Psoas muscle (tissue), 8 donors: Measurements from ENCODE around the gene ZNF532. TPM values are rescaled to one million over a fixed set of nuclear protein-coding genes. Genes with fewer than 3 reads are reported as not detected.

ENCODE experiments used
- ATAC-seq, 4 donors: fragments of 200-7000 bp; cut with Tn5 transposase; one replicate each; pipeline ENCODE4 v1.9.1; 2020; ENCODE audit warnings: moderate library complexity in 3 of 4, mild to moderate bottlenecking in 2 of 4
- DNase-seq, 2 donors: peaks; one replicate each; pipeline ENCODE4 v3.0.0-alpha.2; 2020
- H3K27ac ChIP-seq: fragments of 200-600 bp; one replicate; pipeline ENCODE4 v1.8.0; 2022
- H3K27me3 ChIP-seq, 3 donors: fragments of 200-600 bp in 1 of 3; one replicate each; pipeline versions ENCODE4 v1.6.1 to v1.8.0; 2013 to 2022; ENCODE audit warnings: low read length in 2 of 3, mild to moderate bottlenecking in 2 of 3, moderate library complexity in 1 of 3; ENCODE audit not compliant: insufficient read depth in 3 of 3
- H3K36me3 ChIP-seq, 2 donors: fragments of 200-600 bp in 1 of 2; one replicate each; pipeline versions ENCODE4 v1.6.1 to v1.8.0; 2013 to 2022; ENCODE audit warnings: low read depth in 1 of 2, mild to moderate bottlenecking in 1 of 2, moderate library complexity in 1 of 2; ENCODE audit not compliant: insufficient read depth in 1 of 2
- H3K4me1 ChIP-seq: fragments of 200-600 bp; one replicate; pipeline ENCODE4 v1.8.0; 2022
- H3K4me3 ChIP-seq: fragments of 200-600 bp; one replicate; pipeline ENCODE4 v1.8.0; 2022; ENCODE audit warnings: mild to moderate bottlenecking
- H3K9me3 ChIP-seq: fragments of 200-600 bp; one replicate; pipeline ENCODE4 v1.8.0; 2022
- CTCF ChIP-seq: fragments of 200-600 bp; IDR thresholded peaks from one replicate; pipeline ENCODE4 v1.8.0; 2022; ENCODE audit warnings: antibody characterized with exemption
- WGBS, 3 donors: extraction: QIAGEN DNeasy Blood & Tissue Kit; methylation state at CpG; one replicate each; pipeline versions ENCODE4 v1.1.6 to v1.1.7; 2013; 5-methylcytosine and 5-hydroxymethylcytosine counted together
- intact Hi-C, 2 donors: fragments of 100-400 bp; cut with DNase I; formaldehyde crosslinking; loops; one replicate each; pipeline versions ENCODE4 v1.11.0 to v1.14.2; 2022
- polyA plus RNA-seq, 3 donors: library from polyadenylated mRNA; stranded (reverse); fragments of 200-250 nt; gene quantifications; one replicate each; pipeline ENCODE4 v1.2.3, GENCODE V29; 2013
- total RNA-seq, 4 donors: library from RNA; stranded (reverse); fragmentation: NEBNext Ultra II Directional in 2 of 4; extraction: Animal tissue kit (Norgen Biotek cat#: 25700) in 2 of 4; gene quantifications; one replicate each; pipeline versions ENCODE4 v1.2.1 to v1.2.4, GENCODE V29; 2021 to 2023
- donor health status: healthy with polysubstance abuse.
- donor health status: DM: no; HTN: no; CAD: no; lungs with moderate emphysema.
- donor health status: Bipolar disorder and iron deficiency.
- donor health status: healthy.
- donor health status: DM: yes; HTN: yes; CAD: no.
- donor health status: DM: no; HTN: no; CAD: no.
- donor health status: DM: no; HTN: no; CAD: no.
- donor health status: DM: yes; HTN: yes; CAD: no.

ZNF532 gene
- total and polyA plus RNA-seq, 7 donors: 13.6 to 105 (median 68.8) TPM

GRCh38 chr18:58966704-58967103 is 102.0 kb downstream of the ZNF532 start:
- Histone ChIP-seq H3K36me3 (peaks cover 0 to 21% of the 10 kb centered on the region in 2 donors), H3K27ac (no peak overlapping the region), H3K27me3 (no peaks in the 10 kb centered on the region), H3K4me3 (no peak overlapping the region), H3K9me3 (no peaks in the 10 kb centered on the region), H3K4me1 (peaks cover 47% of the 10 kb centered on the region)
- DNase-seq (no peak), ATAC-seq (no peak)
- WGBS, 3 donors: 88 to 91% (median 90%) methylated on average over 3 of the region's 3 CpGs
- intact Hi-C loops: no loop called here
- no peak for TF ChIP-seq CTCF

- peaks cover 0 to 21% of the 10 kb centered on the region in 2 donors for H3K36me3 ChIP-seq
- intact Hi-C loops: no loop called here
- H3K4me1 ChIP-seq: peaks cover 47% of the 10 kb centered on the region
Measured at GRCh38 chr18:58967751-58968254, 103.1 kb downstream of the ZNF532 start.

GRCh38 chr18:58970943-58971790 is 106.5 kb downstream of the ZNF532 start:
- Histone ChIP-seq H3K4me3 (no peak overlapping the region), H3K9me3 (no peaks in the 10 kb centered on the region), H3K36me3 (peaks cover 0 to 20% of the 10 kb centered on the region in 2 donors), H3K27ac (peak overlapping the region; percentile 62), H3K4me1 (peaks cover 35% of the 10 kb centered on the region), H3K27me3 (no peaks in the 10 kb centered on the region)
- intact Hi-C loops: no loop called here
- ATAC-seq: peak in 3 of 4 donors; percentile 9 to 32 (median 22)
- DNase-seq: no peak
- WGBS, 3 donors: 50 to 71% (median 55%) methylated on average over 14 of the region's 14 CpGs
- no peak for TF ChIP-seq CTCF

More at GRCh38 chr18:58967751-58968254, 103.1 kb downstream of the ZNF532 start:
- no peak for TF ChIP-seq CTCF
- ATAC-seq: peak in 3 of 4 donors; percentile 22 to 87 (median 53)
- Histone ChIP-seq H3K27ac (peak overlapping the region; percentile 7), H3K9me3 (no peaks in the 10 kb centered on the region), H3K4me3 (no peak overlapping the region), H3K27me3 (no peaks in the 10 kb centered on the region)
- DNase-seq: no peak
- 64 to 88% (median 75%) methylated on average over 5 of the region's 5 CpGs for WGBS, 3 donors

GRCh38 chr18:58975296-58975695 is 110.6 kb downstream of the ZNF532 start:
- DNase-seq (no peak), ATAC-seq (no peak)
- intact Hi-C loops: no loop called here
- Histone ChIP-seq H3K27ac (peak overlapping the region; percentile 44), H3K4me1 (peaks cover 34% of the 10 kb centered on the region), H3K27me3 (no peaks in the 10 kb centered on the region), H3K4me3 (no peak overlapping the region), H3K9me3 (no peaks in the 10 kb centered on the region), H3K36me3 (peaks cover 0 to 23% of the 10 kb centered on the region in 2 donors)
- 74 to 82% (median 81%) methylated on average over 11 of the region's 11 CpGs for WGBS, 3 donors
- no peak for TF ChIP-seq CTCF
